Body of pancreas (tissue), 4 donors: ENCODE data around the gene CTAGE9. TPM values are rescaled to one million over a fixed set of nuclear protein-coding genes. Genes with fewer than 3 reads are reported as not detected.
"Not testable (repeated sequence)": the region's sequence is repeated elsewhere in the genome, so short reads cannot be mapped to it uniquely, and the experiment has no call there.

ENCODE experiments used
- ATAC-seq: fragments of 150-250 bp; one replicate; pipeline ENCODE4 v1.9.1; 2016
- DNase-seq, 4 donors: peaks; one replicate each; pipeline ENCODE4 v3.0.0-alpha.2; 2019
- H3K27ac ChIP-seq, 4 donors: fragments of 200-600 bp; sonication (generic); 1 replicate in 3 of 4; 2 replicates in 1 of 4; pipeline versions ENCODE4 v1.5.1 to v1.6.1; 2016 to 2019; ENCODE audit warnings: mild to moderate bottlenecking in 1 of 4, mixed read lengths in 1 of 4, moderate library complexity in 1 of 4
- H3K27me3 ChIP-seq, 2 donors: fragments of 200-600 bp; sonication (generic); one replicate each; pipeline ENCODE4 v1.6.0; 2016; ENCODE audit warnings: mild to moderate bottlenecking in 1 of 2
- H3K36me3 ChIP-seq, 2 donors: fragments of 200-600 bp; sonication (generic); replicated peaks in 1 of 2; 2 replicates each; pipeline ENCODE4 v1.5.1; 2016; ENCODE audit warnings: low read depth in 2 of 2; ENCODE audit not compliant: insufficient read depth in 1 of 2
- H3K4me1 ChIP-seq: fragments of 200-600 bp; sonication (generic); one replicate; pipeline ENCODE4 v1.6.0; 2016
- H3K4me3 ChIP-seq, 2 donors: fragments of 200-600 bp; sonication (generic); 1 replicate in 1 of 2; 2 replicates in 1 of 2; pipeline ENCODE4 v1.5.1; 2016 to 2019
- H3K9me3 ChIP-seq, 3 donors: fragments of 200-600 bp; sonication (generic); 1 replicate in 2 of 3; 2 replicates in 1 of 3; pipeline ENCODE4 v1.5.1; 2016
- CTCF ChIP-seq, 7 experiments: fragments of 450-650 bp in 4 of 7; fragments of 200-600 bp in 3 of 7; sonication (generic) in 3 of 7; IDR thresholded peaks; one replicate each; pipeline ENCODE4 v1.5.1; 2016 to 2019; ENCODE audit warnings: antibody characterized with exemption in 7 of 7
- POLR2A ChIP-seq, 3 donors: fragments of 450-650 bp; IDR thresholded peaks; one replicate each; pipeline ENCODE4 v1.6.1; 2016; ENCODE audit warnings: antibody characterized with exemption in 3 of 3, mild to moderate bottlenecking in 2 of 3
- WGBS, 2 donors: methylation state at CpG; one replicate each; pipeline ENCODE4 v1.1.5; 2017; 5-methylcytosine and 5-hydroxymethylcytosine counted together
- intact Hi-C: fragments of 100-400 bp; cut with DNase I; formaldehyde crosslinking; loops from one replicate; pipeline ENCODE4 v1.15.1; 2023
- total RNA-seq, 2 donors: library from RNA; depleted of rRNA; stranded (reverse); fragments of >200 nt; gene quantifications; one replicate each; pipeline ENCODE4 v1.1.0, GENCODE V29; 2016

Gene CTAGE9
- total RNA-seq, 2 donors from 2014 or later, result 0.66 TPM; not detected in 1

- no peak for ATAC-seq
- TF ChIP-seq CTCF (IDR thresholded peaks at IDR 0.05) (no peak), POLR2A (IDR thresholded peaks at IDR 0.05) (no peak)
- DNase-seq, result no peak
- Histone ChIP-seq H3K27ac (no peak overlapping the region), H3K4me3 (no peak overlapping the region), H3K9me3 (no peaks in the 10 kb centered on the region), H3K27me3 (no peaks in the 10 kb centered on the region), H3K4me1 (no peaks in the 10 kb centered on the region), H3K36me3 (no peaks in the 10 kb centered on the region)
- intact Hi-C loops, result no loop called here
- WGBS, 2 donors, result 53 to 56% methylated on average over 9 of the region's 9 CpGs
These were observed 44.1 kb upstream of the CTAGE9 start for GRCh38 chr6:131754715-131755567.

GRCh38 chr6:131754088-131754487 lies 43.3 kb upstream of the CTAGE9 start:
- no peak for TF ChIP-seq CTCF (IDR thresholded peaks at IDR 0.05)
- no peak for TF ChIP-seq POLR2A (IDR thresholded peaks at IDR 0.05)
- no peaks in the 10 kb centered on the region for H3K27me3 ChIP-seq
- intact Hi-C loops, result no loop called here
- no peak for DNase-seq
- no peak overlapping the region for H3K4me3 ChIP-seq
- no peaks in the 10 kb centered on the region for H3K4me1 ChIP-seq
- no peak overlapping the region for H3K27ac ChIP-seq
- 74 to 81% methylated on average over 1 of the region's 1 CpG for WGBS, 2 donors
- no peak for ATAC-seq
- no peaks in the 10 kb centered on the region for H3K36me3 ChIP-seq
- no peaks in the 10 kb centered on the region for H3K9me3 ChIP-seq

- DNase-seq, H3K9me3 ChIP-seq, H3K36me3 ChIP-seq, ATAC-seq, intact Hi-C loops, H3K27me3 ChIP-seq, H3K27ac ChIP-seq, H3K4me1 ChIP-seq, H3K4me3 ChIP-seq: not testable (repeated sequence)
- whole genome bisulfite sequencing, 2 donors, result 67 to 81% methylated on average over 10 of the region's 10 CpGs
These were observed 40.3 kb upstream of the CTAGE9 start for GRCh38 chr6:131751012-131751715.

- no peaks in the 10 kb centered on the region for H3K36me3 ChIP-seq
- intact Hi-C loops, result no loop called here
- no peak overlapping the region for H3K4me3 ChIP-seq
- TF ChIP-seq POLR2A (IDR thresholded peaks at IDR 0.05) (no peak), CTCF (IDR thresholded peaks at IDR 0.05) (no peak)
- no peaks in the 10 kb centered on the region for H3K9me3 ChIP-seq
- WGBS, 2 donors, result 91 to 95% methylated on average over 7 of the region's 7 CpGs
- no peak for ATAC-seq
- no peaks in the 10 kb centered on the region for H3K4me1 ChIP-seq
- H3K27me3 ChIP-seq, result no peaks in the 10 kb centered on the region
- no peak for DNase-seq
- no peak overlapping the region for H3K27ac ChIP-seq
These were observed 38.2 kb upstream of the CTAGE9 start for GRCh38 chr6:131749023-131749422.

- no peaks in the 10 kb centered on the region for H3K4me1 ChIP-seq
- no peak for ATAC-seq
- no peak for TF ChIP-seq CTCF (IDR thresholded peaks at IDR 0.05)
- TF ChIP-seq POLR2A (IDR thresholded peaks at IDR 0.05), result no peak
- H3K4me3 ChIP-seq, result no peak overlapping the region
- intact Hi-C loops, result no loop called here
- no peaks in the 10 kb centered on the region for H3K9me3 ChIP-seq
- no peaks in the 10 kb centered on the region for H3K27me3 ChIP-seq
- no peak for DNase-seq
- 82 to 87% methylated on average over 7 of the region's 7 CpGs for WGBS, 2 donors
- H3K27ac ChIP-seq, result no peak overlapping the region
- H3K36me3 ChIP-seq, result no peaks in the 10 kb centered on the region
These were observed 37.1 kb upstream of the CTAGE9 start for GRCh38 chr6:131747821-131748353.
